ENCODE results near the gene BIRC3. TPM values are rescaled to one million over a fixed set of nuclear protein-coding genes. Genes with fewer than 3 reads are reported as not detected.
A peak's percentile ranks its signal among the peaks of the same experiment; 100 is the strongest.

BIRC3 gene
- total RNA-seq, 3 donors from 2014 or later: 77.2 to 105 (median 92.4) TPM

GRCh38 chr11:102306817-102307726, 10.2 kb upstream of the BIRC3 start:
- Mint-ChIP-seq H3K4me1 (ENCODE audit: low read depth) (peaks cover 66% of the 10 kb centered on the region), H3K9me3 (peaks cover 16% of the 10 kb centered on the region)
- DNase-seq: no peak

GRCh38 chr11:102307727-102308038, 9.6 kb upstream of the BIRC3 start:
- peaks cover 68% of the 10 kb centered on the region for H3K4me1 Mint-ChIP-seq (ENCODE audit: low read depth)
- H3K4me3 Mint-ChIP-seq: no peak overlapping the region
- peaks cover 16% of the 10 kb centered on the region for H3K9me3 Mint-ChIP-seq

More at GRCh38 chr11:102306817-102307726, 10.2 kb upstream of the BIRC3 start:
- H3K4me3 Mint-ChIP-seq: peak overlapping the region; percentile 56
- no peaks in the 10 kb centered on the region for H3K27me3 Mint-ChIP-seq (ENCODE audit: low read depth)
- H3K36me3 Mint-ChIP-seq (ENCODE audit: insufficient read depth): peaks cover 6% of the 10 kb centered on the region
- ATAC-seq: peak; percentile 42 to 70

GRCh38 chr11:102309621-102310541, 7.4 kb upstream of the BIRC3 start:
- Mint-ChIP-seq H3K4me3 (no peak overlapping the region), H3K4me1 (ENCODE audit: low read depth) (peaks cover 72% of the 10 kb centered on the region), H3K36me3 (ENCODE audit: insufficient read depth) (no peaks in the 10 kb centered on the region), H3K9me3 (peaks cover 1% of the 10 kb centered on the region), H3K27me3 (ENCODE audit: low read depth) (no peaks in the 10 kb centered on the region)
- no peak for DNase-seq
- ATAC-seq: no peak

More at GRCh38 chr11:102307727-102308038, 9.6 kb upstream of the BIRC3 start:
- ATAC-seq (no peak), DNase-seq (no peak)
- Mint-ChIP-seq H3K27me3 (ENCODE audit: low read depth) (no peaks in the 10 kb centered on the region), H3K36me3 (ENCODE audit: insufficient read depth) (peaks cover 6% of the 10 kb centered on the region)

- Mint-ChIP-seq H3K27me3 (ENCODE audit: low read depth) (no peaks in the 10 kb centered on the region), H3K9me3 (no peaks in the 10 kb centered on the region)
Measured at GRCh38 chr11:102312667-102313066, 4.6 kb upstream of the BIRC3 start.

GRCh38 chr11:102313238-102313940, 3.9 kb upstream of the BIRC3 start:
- Mint-ChIP-seq H3K36me3 (ENCODE audit: insufficient read depth) (peaks cover 3% of the 10 kb centered on the region), H3K4me1 (ENCODE audit: low read depth) (peaks cover 59% of the 10 kb centered on the region), H3K4me3 (peak overlapping the region; percentile 59), H3K27me3 (ENCODE audit: low read depth) (no peaks in the 10 kb centered on the region), H3K9me3 (no peaks in the 10 kb centered on the region)
- no peak for DNase-seq
- no peak for ATAC-seq

More at GRCh38 chr11:102312667-102313066, 4.6 kb upstream of the BIRC3 start:
- DNase-seq (no peak), ATAC-seq (no peak)
- Mint-ChIP-seq H3K36me3 (ENCODE audit: insufficient read depth) (peaks cover 1% of the 10 kb centered on the region), H3K4me1 (ENCODE audit: low read depth) (peaks cover 63% of the 10 kb centered on the region), H3K4me3 (peak overlapping the region; percentile 28)

- DNase-seq (no peak), ATAC-seq (no peak)
- H3K4me3 Mint-ChIP-seq: no peak overlapping the region
- H3K36me3 Mint-ChIP-seq (ENCODE audit: insufficient read depth): peaks cover 12% of the 10 kb centered on the region
- H3K4me1 Mint-ChIP-seq (ENCODE audit: low read depth): peaks cover 60% of the 10 kb centered on the region
- H3K9me3 Mint-ChIP-seq: no peaks in the 10 kb centered on the region
- no peaks in the 10 kb centered on the region for H3K27me3 Mint-ChIP-seq (ENCODE audit: low read depth)
Measured at GRCh38 chr11:102314784-102315183, 2.5 kb upstream of the BIRC3 start.

GRCh38 chr11:102316346-102316904, 859 bp upstream of the BIRC3 start:
- peak overlapping the region; percentile 98 for H3K4me3 Mint-ChIP-seq
- DNase-seq (no peak), ATAC-seq (no peak)
- peaks cover 20% of the 10 kb centered on the region for H3K36me3 Mint-ChIP-seq (ENCODE audit: insufficient read depth)
- peaks cover 64% of the 10 kb centered on the region for H3K4me1 Mint-ChIP-seq (ENCODE audit: low read depth)
- no peaks in the 10 kb centered on the region for H3K27me3 Mint-ChIP-seq (ENCODE audit: low read depth)
- H3K9me3 Mint-ChIP-seq: no peaks in the 10 kb centered on the region

GRCh38 chr11:102317768-102318103, 452 bp downstream of the BIRC3 start:
- peak; percentile 4 to 5 for ATAC-seq
- Mint-ChIP-seq H3K36me3 (ENCODE audit: insufficient read depth) (peaks cover 31% of the 10 kb centered on the region), H3K27me3 (ENCODE audit: low read depth) (no peaks in the 10 kb centered on the region), H3K4me1 (ENCODE audit: low read depth) (peaks cover 66% of the 10 kb centered on the region), H3K9me3 (no peaks in the 10 kb centered on the region), H3K4me3 (peak overlapping the region; percentile 98)
- DNase-seq: no peak

GRCh38 chr11:102318469-102318868, 1.2 kb downstream of the BIRC3 start:
- DNase-seq: peak; percentile 60
- Mint-ChIP-seq H3K36me3 (ENCODE audit: insufficient read depth) (peaks cover 34% of the 10 kb centered on the region), H3K4me1 (ENCODE audit: low read depth) (peaks cover 64% of the 10 kb centered on the region), H3K4me3 (peak overlapping the region; percentile 98), H3K27me3 (ENCODE audit: low read depth) (no peaks in the 10 kb centered on the region), H3K9me3 (no peaks in the 10 kb centered on the region)
- ATAC-seq: peak; percentile 30 to 37

- peaks cover 37% of the 10 kb centered on the region for H3K36me3 Mint-ChIP-seq (ENCODE audit: insufficient read depth)
- H3K27me3 Mint-ChIP-seq (ENCODE audit: low read depth): no peaks in the 10 kb centered on the region
- peak overlapping the region; percentile 98 for H3K4me3 Mint-ChIP-seq
- DNase-seq (no peak), ATAC-seq (no peak)
- H3K9me3 Mint-ChIP-seq: no peaks in the 10 kb centered on the region
- H3K4me1 Mint-ChIP-seq (ENCODE audit: low read depth): peaks cover 62% of the 10 kb centered on the region
Measured at GRCh38 chr11:102319544-102319943, 2.3 kb downstream of the BIRC3 start.

- Mint-ChIP-seq H3K9me3 (no peaks in the 10 kb centered on the region), H3K4me3 (peak overlapping the region; percentile 98), H3K27me3 (ENCODE audit: low read depth) (no peaks in the 10 kb centered on the region), H3K36me3 (ENCODE audit: insufficient read depth) (peaks cover 42% of the 10 kb centered on the region), H3K4me1 (ENCODE audit: low read depth) (peaks cover 64% of the 10 kb centered on the region)
- DNase-seq: no peak
- no peak for ATAC-seq
Measured at GRCh38 chr11:102320188-102320587, 2.9 kb downstream of the BIRC3 start.

- Mint-ChIP-seq H3K36me3 (ENCODE audit: insufficient read depth) (peaks cover 42% of the 10 kb centered on the region), H3K27me3 (ENCODE audit: low read depth) (no peaks in the 10 kb centered on the region), H3K4me1 (ENCODE audit: low read depth) (peaks cover 59% of the 10 kb centered on the region), H3K9me3 (no peaks in the 10 kb centered on the region), H3K4me3 (peak overlapping the region; percentile 98)
- no peak for ATAC-seq
- no peak for DNase-seq
Measured at GRCh38 chr11:102320679-102321078, 3.4 kb downstream of the BIRC3 start.

GRCh38 chr11:102322560-102322959, 5.3 kb downstream of the BIRC3 start:
- ATAC-seq (no peak), DNase-seq (no peak)
- Mint-ChIP-seq H3K9me3 (no peaks in the 10 kb centered on the region), H3K27me3 (ENCODE audit: low read depth) (no peaks in the 10 kb centered on the region), H3K4me1 (ENCODE audit: low read depth) (peaks cover 58% of the 10 kb centered on the region), H3K36me3 (ENCODE audit: insufficient read depth) (peaks cover 49% of the 10 kb centered on the region), H3K4me3 (peak overlapping the region; percentile 78)
